Measurements from ENCODE around the gene FAM156A. TPM values are rescaled to one million over a fixed set of nuclear protein-coding genes. Genes with fewer than 3 reads are reported as not detected.
"Not testable (repeated sequence)": the region's sequence is repeated elsewhere in the genome, so short reads cannot be mapped to it uniquely, and the experiment has no call there.

FAM156A gene
- total RNA-seq, 2 donors from 2014 or later: 4.6 to 55.5 TPM

DNA sequence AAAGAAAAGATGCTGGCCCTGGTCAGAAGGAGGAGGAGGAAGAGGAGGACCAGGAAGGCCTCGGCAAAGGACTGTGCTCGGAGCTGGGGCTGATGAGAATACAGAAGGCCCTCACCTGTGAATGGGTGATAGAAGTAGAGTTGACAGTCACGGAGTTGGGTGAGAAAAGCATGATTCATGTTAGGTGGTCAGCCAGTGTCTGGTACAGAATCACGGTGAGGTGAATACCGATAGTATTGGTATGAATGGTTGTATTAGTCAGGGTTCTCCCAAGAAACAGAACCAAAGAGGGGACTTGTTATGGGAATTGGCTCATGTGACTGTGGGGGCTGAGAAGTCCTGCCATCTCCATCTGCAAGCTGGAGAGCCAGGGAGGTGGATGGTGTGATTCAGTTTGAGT lies 32.5 kb upstream of the FAM156A start:
- no peak overlapping the region for H3K4me3 ChIP-seq
- no peaks in the 10 kb centered on the region for H3K9me3 ChIP-seq
- no peak overlapping the region for H3K27ac ChIP-seq
- intact Hi-C loops (cut with DNase I): no loop called here
- no peaks in the 10 kb centered on the region for H3K4me1 ChIP-seq (replicated peaks)
- H3K27me3 ChIP-seq (replicated peaks; ENCODE audit: insufficient read depth): no peaks in the 10 kb centered on the region
- H3K36me3 ChIP-seq: no peaks in the 10 kb centered on the region
- no peak for DNase-seq (ENCODE audit: low spot score)
- TF ChIP-seq POLR2A (IDR thresholded peaks at IDR 0.05): no peak
- no peak for TF ChIP-seq POLR2AphosphoS5 (IDR thresholded peaks at IDR 0.05)
- TF ChIP-seq CTCF (IDR thresholded peaks at IDR 0.05): no peak
- 88% methylated on average over 5 of the region's 5 CpGs for WGBS

DNA sequence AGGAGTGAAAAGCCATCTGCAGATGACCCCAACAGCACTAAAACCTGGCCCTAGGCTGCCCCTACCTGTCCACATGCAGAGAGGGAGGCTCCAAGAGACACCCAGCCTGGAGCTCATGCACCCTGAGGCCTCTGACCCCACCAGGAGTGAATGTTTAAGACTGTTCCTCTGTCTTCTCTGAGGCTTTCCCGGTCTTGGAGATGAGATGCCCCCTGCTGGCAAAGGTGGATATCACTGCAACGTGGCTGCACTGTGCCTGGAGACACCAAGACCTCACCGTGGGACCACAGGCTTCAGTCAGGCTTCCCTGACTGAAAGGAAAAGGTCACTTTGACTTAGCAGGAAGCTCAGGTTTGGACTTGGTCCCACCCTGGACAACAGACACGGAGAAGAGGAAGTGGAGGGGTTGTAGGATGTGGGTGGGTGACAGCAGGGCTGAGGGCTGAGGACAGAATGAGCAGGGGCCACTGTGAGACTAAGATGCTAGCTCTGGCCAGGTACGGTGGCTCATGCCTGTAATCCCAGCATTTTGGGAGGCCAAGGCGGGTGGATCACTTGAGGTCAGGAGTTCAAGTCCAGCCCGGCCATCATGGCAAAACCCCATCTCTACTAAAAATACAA lies 31.8 kb upstream of the FAM156A start:
- H3K27ac ChIP-seq; H3K27me3 ChIP-seq (replicated peaks; ENCODE audit: insufficient read depth); H3K4me1 ChIP-seq (replicated peaks); H3K36me3 ChIP-seq; intact Hi-C loops (cut with DNase I); H3K4me3 ChIP-seq; H3K9me3 ChIP-seq: not testable (repeated sequence)
- peak in 3 of 4 experiments; percentile 12 to 47 (median 37) for TF ChIP-seq CTCF (IDR thresholded peaks at IDR 0.05)
- DNase-seq (ENCODE audit: low spot score): peak; percentile 9
- 26% methylated on average over 7 of the region's 7 CpGs for WGBS

- intact Hi-C loops (cut with DNase I): no loop called here
- H3K4me1 ChIP-seq (replicated peaks): no peaks in the 10 kb centered on the region
- WGBS: 87% methylated on average over 8 of the region's 14 CpGs
- no peak for DNase-seq (ENCODE audit: low spot score)
- H3K4me3 ChIP-seq: no peak overlapping the region
- no peak for TF ChIP-seq POLR2AphosphoS5 (IDR thresholded peaks at IDR 0.05)
- TF ChIP-seq POLR2A (IDR thresholded peaks at IDR 0.05): no peak
- TF ChIP-seq CTCF (IDR thresholded peaks at IDR 0.05): no peak
- H3K36me3 ChIP-seq: no peaks in the 10 kb centered on the region
- H3K27ac ChIP-seq: no peak overlapping the region
- H3K9me3 ChIP-seq: no peaks in the 10 kb centered on the region
- no peaks in the 10 kb centered on the region for H3K27me3 ChIP-seq (replicated peaks; ENCODE audit: insufficient read depth)
These were observed 30.9 kb upstream of the FAM156A start for GRCh38 chrX:52988985-52989917.

- Histone ChIP-seq H3K27me3 (replicated peaks; ENCODE audit: insufficient read depth) (no peaks in the 10 kb centered on the region), H3K27ac (peak overlapping the region in 1 of 2 donors; percentile 24), H3K4me3 (no peak overlapping the region), H3K9me3 (no peaks in the 10 kb centered on the region), H3K36me3 (no peaks in the 10 kb centered on the region), H3K4me1 (replicated peaks) (no peaks in the 10 kb centered on the region)
- TF ChIP-seq POLR2AphosphoS5 (IDR thresholded peaks at IDR 0.05): no peak
- TF ChIP-seq POLR2A (IDR thresholded peaks at IDR 0.05): no peak
- TF ChIP-seq CTCF (IDR thresholded peaks at IDR 0.05): no peak
- no peak for DNase-seq (ENCODE audit: low spot score)
- intact Hi-C loops (cut with DNase I): no loop called here
- WGBS: 11% methylated on average over 5 of the region's 5 CpGs
These were observed 25.1 kb upstream of the FAM156A start for GRCh38 chrX:52983321-52984000.

Data from prostate gland (tissue), 2 donors.